Middle frontal gyrus (tissue), 1 donor: Measurements from ENCODE around the gene TRAPPC12.
"Not testable (repeated sequence)": the region's sequence is repeated elsewhere in the genome, so short reads cannot be mapped to it uniquely, and the experiment has no call there.

ENCODE experiments used
- DNase-seq: peaks from one replicate; pipeline ENCODE4 v3.0.0-alpha.2; 2015; ENCODE audit warnings: low spot score; ENCODE audit errors: extremely low spot score

The TRAPPC12 gene

DNA sequence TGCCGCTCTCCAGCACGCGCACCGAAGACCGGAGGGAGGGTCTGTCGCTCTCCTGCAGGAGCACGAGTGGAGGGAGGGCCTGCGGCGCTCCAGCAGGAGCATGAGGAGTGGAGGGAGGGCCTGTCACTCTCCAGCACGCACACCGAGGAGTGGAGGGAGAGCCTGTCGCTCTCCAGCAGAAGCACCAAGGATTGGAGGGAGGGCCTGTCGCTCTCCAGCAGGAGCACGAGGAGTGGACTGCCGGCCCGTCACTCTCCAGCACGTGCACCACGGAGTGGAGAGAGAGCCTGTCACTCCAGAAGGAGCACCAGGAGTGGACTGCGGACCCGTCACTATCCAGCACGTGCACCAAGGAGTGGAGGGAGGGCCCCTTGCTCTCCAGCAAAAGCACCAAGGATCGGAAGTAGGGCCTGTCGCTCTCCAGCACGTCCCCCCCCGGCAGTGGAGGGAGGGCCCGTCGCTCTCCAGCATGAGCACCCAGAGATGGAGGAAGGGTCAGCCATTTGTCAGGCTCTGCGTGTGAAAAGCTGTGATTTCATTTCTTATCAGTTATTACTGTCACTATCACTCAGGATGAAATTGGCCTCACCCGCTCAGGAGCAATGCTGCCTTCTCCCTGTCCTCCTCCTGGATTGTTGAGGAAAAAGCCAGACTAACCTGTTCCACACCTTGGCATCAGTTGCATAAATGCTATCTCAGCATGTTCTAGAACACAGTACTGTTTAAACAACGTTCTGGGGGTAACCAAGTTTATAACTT lies 103.9 kb downstream of the TRAPPC12 start:
- DNase-seq: no peak

DNA sequence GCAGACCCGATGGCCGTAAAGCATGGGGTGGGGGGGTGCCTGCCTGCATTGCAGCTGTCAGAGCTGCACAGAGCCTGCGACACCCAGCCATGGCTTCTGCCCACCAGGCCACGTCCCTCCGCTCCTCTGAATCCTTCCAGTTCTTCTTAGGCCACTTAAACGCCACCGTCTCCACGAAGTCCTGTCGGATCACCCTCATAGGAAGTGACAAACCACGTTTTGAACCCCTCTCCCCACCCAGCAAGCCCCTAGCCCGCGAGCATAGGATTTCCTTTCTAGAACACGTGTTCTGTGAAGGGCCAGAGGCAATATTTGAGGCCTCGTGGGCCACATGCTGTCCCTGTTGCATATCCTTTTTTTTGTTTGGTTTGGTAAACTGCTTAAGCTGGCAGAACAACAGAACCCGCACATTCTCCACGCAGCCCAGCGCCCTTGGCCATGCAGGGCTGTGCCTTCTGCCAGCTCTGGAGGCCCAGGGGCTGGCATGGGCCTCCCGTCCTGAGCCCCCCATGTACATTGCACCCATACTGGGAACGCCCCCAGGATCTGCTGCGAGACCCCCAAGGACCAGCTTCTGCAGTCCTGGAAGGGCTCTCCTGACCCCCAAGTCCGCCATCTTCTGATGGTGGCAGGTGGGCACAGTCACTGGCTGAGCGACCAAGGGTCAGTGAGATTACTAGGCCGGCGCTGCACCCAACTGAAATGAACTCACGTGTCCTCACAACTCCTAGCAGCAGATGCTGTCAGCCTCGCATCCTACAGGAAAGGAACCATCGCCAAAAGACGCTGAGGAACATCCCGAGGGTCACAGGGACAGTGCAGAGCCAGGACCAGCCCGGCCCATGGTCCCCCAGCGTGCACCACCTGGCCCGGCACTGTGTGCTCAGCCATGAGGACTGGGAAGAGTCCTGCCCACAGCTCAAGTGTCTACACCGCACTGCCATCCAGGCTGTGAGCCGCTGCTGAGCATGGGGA lies 104.8 kb downstream of the TRAPPC12 start:
- DNase-seq: no peak

GRCh38 chr2:3485166-3485565 lies 105.7 kb downstream of the TRAPPC12 start:
- DNase-seq: no peak

GRCh38 chr2:3486047-3487027 lies 106.8 kb downstream of the TRAPPC12 start:
- no peak for DNase-seq

DNA sequence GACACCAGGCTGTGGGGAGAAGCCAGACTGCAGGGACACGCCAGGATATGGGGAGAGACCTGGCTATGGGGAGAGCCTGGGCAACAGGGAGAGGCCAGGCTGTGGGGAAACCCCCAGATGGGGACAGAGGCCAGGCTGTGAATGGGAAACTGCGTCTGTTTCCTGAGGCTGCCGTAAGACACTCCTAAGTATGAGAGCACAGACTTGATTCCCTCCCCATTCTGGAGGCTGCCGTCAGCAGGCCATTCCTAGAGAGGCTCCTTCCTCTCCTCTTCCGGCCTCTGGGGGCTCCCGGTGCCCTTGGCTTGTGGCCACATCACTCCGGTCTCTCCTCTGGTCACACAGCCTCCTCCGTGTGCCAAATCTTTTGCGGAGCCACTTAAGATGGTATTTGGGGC lies 107.5 kb downstream of the TRAPPC12 start:
- DNase-seq: no peak

DNA sequence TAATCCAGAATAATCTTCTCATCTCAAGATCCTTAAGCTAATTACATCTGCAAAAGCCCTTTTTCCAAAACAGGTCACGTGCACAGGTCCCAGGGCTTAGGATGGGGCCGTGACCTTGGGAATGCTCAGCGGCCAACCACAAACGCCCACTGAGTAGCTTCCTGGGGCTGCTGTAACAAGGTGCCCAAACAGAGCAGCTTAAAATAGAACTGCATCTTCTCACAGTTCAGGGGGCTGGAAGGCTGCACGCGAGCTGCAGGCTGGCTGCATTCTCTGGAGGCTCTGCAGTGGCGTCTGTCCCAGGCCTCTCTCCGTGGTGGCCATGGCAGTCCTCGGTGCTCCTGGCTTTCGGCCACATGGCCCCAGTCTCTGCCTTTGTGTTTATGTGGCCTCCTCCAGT lies 107.9 kb downstream of the TRAPPC12 start:
- DNase-seq: no peak

GRCh38 chr2:3488061-3488531 lies 108.6 kb downstream of the TRAPPC12 start:
- DNase-seq: no peak

- no peak for DNase-seq
Observed at GRCh38 chr2:3488855-3489763, 109.6 kb downstream of the TRAPPC12 start.

GRCh38 chr2:3489764-3490115 lies 110.2 kb downstream of the TRAPPC12 start:
- no peak for DNase-seq

GRCh38 chr2:3490191-3491170 lies 111.0 kb downstream of the TRAPPC12 start:
- DNase-seq: no peak

DNA sequence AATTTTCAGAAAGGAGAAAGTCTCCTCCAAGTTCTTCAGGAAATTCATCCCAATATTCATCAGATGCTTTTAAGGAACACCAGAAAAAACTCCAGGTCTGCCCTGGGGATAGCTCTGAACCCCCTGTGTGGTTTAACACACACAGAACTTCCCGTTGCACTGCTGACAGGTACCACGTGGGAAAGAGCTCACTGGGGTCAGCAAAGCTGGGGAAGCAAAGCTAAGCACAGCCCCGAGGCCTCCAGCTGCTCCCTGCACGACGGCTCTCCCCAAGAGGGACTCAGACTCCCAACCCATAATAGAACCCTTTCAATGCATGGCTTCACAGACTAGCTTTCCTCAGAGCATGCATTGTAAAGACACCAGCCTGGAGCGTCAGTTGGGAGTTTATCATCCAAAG lies 111.8 kb downstream of the TRAPPC12 start:
- DNase-seq: no peak

DNA sequence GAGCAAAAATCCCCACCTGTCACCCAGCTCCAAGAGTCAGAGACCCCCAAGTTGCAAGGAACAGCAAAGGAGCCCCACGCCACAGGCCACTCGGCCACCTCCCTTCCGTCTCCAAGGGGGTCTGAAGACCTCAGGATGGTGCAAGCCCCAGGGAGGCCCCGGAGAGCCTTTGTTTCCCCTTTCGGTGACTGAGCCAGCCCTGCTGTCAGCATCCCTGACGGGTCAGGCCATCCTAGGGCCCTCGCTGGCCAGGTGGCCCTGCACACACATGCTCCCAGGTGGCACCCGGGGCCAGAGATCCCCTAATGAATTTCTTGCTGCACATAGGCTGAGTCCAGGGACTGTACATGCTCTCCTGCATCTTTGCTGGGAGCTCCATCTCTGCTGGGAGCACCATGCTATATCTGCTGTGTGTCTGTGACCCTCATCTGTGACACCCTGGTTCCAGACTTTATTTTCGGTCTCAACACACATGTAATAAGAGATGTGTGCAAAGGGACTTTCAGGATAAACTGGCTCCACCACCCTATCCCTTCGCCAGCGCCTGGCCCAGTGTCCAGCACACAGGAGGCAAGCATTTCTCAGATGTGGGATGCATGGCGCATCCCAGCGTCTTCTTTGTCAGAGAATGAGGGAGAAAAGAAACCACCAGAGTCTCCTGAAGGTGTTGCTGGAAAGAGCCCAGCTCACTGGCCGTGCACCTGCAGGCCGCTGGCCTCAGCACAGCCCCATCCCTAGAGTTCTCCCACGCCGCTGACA lies 112.4 kb downstream of the TRAPPC12 start:
- no peak for DNase-seq

GRCh38 chr2:3492475-3492787 lies 112.9 kb downstream of the TRAPPC12 start:
- not testable (repeated sequence) for DNase-seq

- no peak for DNase-seq
Observed at GRCh38 chr2:3492951-3493614, 113.6 kb downstream of the TRAPPC12 start.

DNA sequence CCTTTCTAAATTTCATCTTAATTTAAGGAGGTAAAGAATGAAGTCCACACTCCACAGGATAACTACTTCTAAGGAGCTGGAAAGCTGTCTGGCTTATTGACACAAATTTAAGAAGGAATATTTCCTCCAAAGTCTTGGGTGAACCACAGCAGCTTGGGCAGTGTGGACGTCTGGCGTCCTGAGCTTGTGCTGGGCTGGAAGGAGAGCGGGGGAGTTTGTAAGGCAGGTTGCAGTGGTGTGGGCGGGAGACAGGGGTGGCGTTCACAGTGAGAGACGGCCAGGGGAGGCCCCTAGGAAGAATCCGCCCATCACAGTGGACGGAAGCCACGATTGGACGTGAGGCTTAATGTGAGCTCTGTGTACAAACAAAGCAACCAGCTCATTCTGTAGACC lies 114.1 kb downstream of the TRAPPC12 start:
- no peak for DNase-seq

GRCh38 chr2:3494984-3495666 lies 115.6 kb downstream of the TRAPPC12 start:
- DNase-seq: no peak

DNA sequence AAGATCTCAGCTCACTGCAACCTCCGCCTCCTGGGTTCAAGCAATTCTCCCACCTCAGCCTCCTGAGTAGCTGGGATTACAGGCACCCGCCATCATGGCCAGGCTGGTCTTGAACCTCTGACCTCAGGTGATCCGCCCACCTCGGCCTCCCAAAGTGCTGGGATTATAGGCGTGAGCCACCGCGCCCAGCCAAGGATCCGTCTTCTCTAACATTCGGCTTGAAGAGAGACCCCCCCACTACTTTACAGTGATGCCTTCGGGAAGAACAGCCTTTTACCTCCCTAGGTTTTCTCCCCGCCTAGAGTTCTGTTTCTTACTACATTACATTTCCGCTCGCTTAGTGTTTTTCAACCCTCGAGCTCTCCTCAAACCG lies 117.2 kb downstream of the TRAPPC12 start:
- not testable (repeated sequence) for DNase-seq
